Panc1 (cell line): ENCODE data around the gene DPM3. TPM values are rescaled to one million over a fixed set of nuclear protein-coding genes. Genes with fewer than 3 reads are reported as not detected.

ENCODE experiments used
- ATAC-seq: fragments of 200-7000 bp; cut with Tn5 transposase; 2 replicates; pipeline ENCODE4 v1.9.1; 2020; ENCODE audit warnings: mild to moderate bottlenecking, moderate library complexity
- BruUV-seq: library from RNA; stranded (reverse); fragments of 400-500 nt; replicated peaks from 2 replicates; lab custom pipeline; 2021; lab: Mats Ljungman, UMichigan
- CTCF ChIA-PET: fragments of 300-600 bp; sonication (Branson Sonifier 250); formaldehyde crosslinking; loops from one replicate; lab custom pipeline; 2022; ENCODE audit warnings: antibody characterized with exemption; lab: Charles Lee
- POLR2A ChIA-PET: fragments of 300-600 bp; sonication (Branson Sonifier 250); formaldehyde crosslinking; loops from one replicate; lab custom pipeline; 2022; ENCODE audit warnings: antibody characterized with exemption; lab: Charles Lee
- DNase-seq: peaks from one replicate; pipeline ENCODE4 v3.0.0-alpha.2; 2010; ENCODE audit warnings: low read depth, low spot score
- H3K27ac ChIP-seq: 2 replicates; pipeline ENCODE4 v1.5.1; 2011; ENCODE audit warnings: mild to moderate bottlenecking, low read length, inconsistent platforms
- H3K27me3 ChIP-seq: fragments of 200-500 bp; sonication (Bioruptor generic); 2 replicates; pipeline ENCODE4 v1.6.0; 2014; ENCODE audit warnings: low read length, inconsistent platforms; ENCODE audit not compliant: control insufficient read depth, insufficient read depth
- H3K36me3 ChIP-seq: fragments of 200-500 bp; sonication (Bioruptor generic); 2 replicates; pipeline ENCODE4 v1.5.1; 2014; ENCODE audit warnings: inconsistent platforms, mild to moderate bottlenecking, low read length, moderate library complexity; ENCODE audit not compliant: control insufficient read depth, insufficient read depth
- H3K4me1 ChIP-seq: 2 replicates; pipeline ENCODE4 v1.5.1; 2011; ENCODE audit warnings: inconsistent platforms, mild to moderate bottlenecking, low read length, moderate library complexity; ENCODE audit not compliant: control insufficient read depth, insufficient read depth
- H3K4me3 ChIP-seq, 2 experiments: 2 replicates each; pipeline ENCODE4 v1.5.1; 2011 to 2012; ENCODE audit warnings: low read depth in 2 of 2, low read length in 2 of 2, mild to moderate bottlenecking in 2 of 2, inconsistent platforms in 1 of 2, moderate library complexity in 1 of 2
- H3K9me3 ChIP-seq: fragments of 200-500 bp; sonication (Bioruptor generic); 2 replicates; pipeline ENCODE4 v1.5.1; 2014; ENCODE audit warnings: low read depth, mild to moderate bottlenecking, inconsistent platforms, low read length, moderate library complexity; ENCODE audit not compliant: control insufficient read depth, insufficient read depth
- POLR2AphosphoS5 ChIP-seq: IDR thresholded peaks from 2 replicates; pipeline ENCODE4 v1.6.1; 2012; ENCODE audit warnings: mild to moderate bottlenecking, low read depth, low read length, moderate library complexity
- SIN3A ChIP-seq: IDR thresholded peaks from 2 replicates; pipeline ENCODE4 v1.6.1; 2012; ENCODE audit warnings: low read depth, mild to moderate bottlenecking, low read length, moderate library complexity, borderline replicate concordance; ENCODE audit not compliant: insufficient read depth
- TCF7L2 ChIP-seq: IDR thresholded peaks from 2 replicates; pipeline ENCODE4 v1.6.1; 2011; ENCODE audit warnings: mild to moderate bottlenecking, low read depth, low read length, inconsistent platforms
- in situ Hi-C: cut with HindIII; loops from 2 replicates; pipeline ENCODE4 v1.10.0; 2016; ENCODE audit warnings: low sequenced_read_pairs, low pct_unique_long_range_greater_than_20kb
- intact Hi-C: fragments of 100-400 bp; cut with micrococcal nuclease; formaldehyde crosslinking; loops from one replicate; pipeline ENCODE4 v1.10.0; 2022; ENCODE audit not compliant: unreplicated experiment
- total RNA-seq: library from RNA; stranded (reverse); gene quantifications from one replicate; pipeline ENCODE4 v1.2.1, GENCODE V29; 2021; ENCODE audit not compliant: unreplicated experiment
- TF ChIP-seq, protein P1 (sequence below), 2 experiments: IDR thresholded peaks; 2 replicates each; pipeline ENCODE4 v1.6.1; 2011 to 2012; ENCODE audit warnings: low read depth in 2 of 2, control low read depth in 1 of 2, low read length in 1 of 2, mild to moderate bottlenecking in 1 of 2, moderate library complexity in 1 of 2; ENCODE audit not compliant: insufficient read depth in 1 of 2
- TF ChIP-seq, protein P2 (sequence below): fragments of 450-650 bp; IDR thresholded peaks from 2 replicates; pipeline ENCODE4 v1.5.1; 2017; ENCODE audit warnings: mild to moderate bottlenecking

Gene DPM3
- total RNA-seq, 1 experiment from 2014 or later = 66.0 TPM

DNA sequence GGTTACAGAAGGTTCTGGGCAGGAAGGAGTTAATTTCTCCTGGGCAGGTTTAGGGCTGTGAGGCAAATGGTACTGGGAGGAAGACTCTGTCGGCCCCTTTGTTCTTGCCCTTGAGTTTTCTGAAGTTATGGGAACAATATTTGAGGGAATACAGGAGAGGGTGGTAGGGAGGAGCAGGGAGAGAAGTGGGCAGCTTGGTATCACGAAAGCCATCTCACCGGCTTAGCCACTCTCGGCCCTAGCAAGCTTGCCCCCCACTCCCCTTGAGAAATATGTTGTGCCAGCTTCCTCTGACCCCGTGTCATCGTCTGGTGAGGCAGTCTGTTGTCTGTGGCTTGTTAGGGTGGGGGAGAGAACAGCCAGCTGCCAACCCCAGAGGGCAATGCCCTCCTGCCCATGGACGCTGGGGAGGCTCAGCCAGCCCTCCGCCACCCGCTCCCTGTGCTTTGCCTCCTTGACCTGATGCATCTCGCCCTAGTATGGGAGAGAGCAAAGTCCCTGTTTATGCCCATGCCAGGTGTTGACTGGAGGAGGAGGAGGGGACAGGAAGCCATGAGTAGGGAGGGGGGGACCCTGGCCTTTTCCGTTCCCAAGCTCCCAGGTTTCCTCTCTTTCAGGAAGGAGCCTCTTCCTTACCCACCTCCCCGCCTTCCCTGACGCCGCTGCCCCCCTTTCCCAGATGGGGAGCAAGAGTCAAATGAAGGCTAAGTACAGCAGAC, 11.4 kb downstream of the DPM3 start:
- H3K4me3 ChIP-seq = peak overlapping the region; percentile 64 to 65
- no peaks in the 10 kb centered on the region for H3K9me3 ChIP-seq
- TF ChIP-seq SIN3A (no peak), POLR2AphosphoS5 (no peak), TCF7L2 (peak; percentile 89)
- TF ChIP-seq, protein P1, sequence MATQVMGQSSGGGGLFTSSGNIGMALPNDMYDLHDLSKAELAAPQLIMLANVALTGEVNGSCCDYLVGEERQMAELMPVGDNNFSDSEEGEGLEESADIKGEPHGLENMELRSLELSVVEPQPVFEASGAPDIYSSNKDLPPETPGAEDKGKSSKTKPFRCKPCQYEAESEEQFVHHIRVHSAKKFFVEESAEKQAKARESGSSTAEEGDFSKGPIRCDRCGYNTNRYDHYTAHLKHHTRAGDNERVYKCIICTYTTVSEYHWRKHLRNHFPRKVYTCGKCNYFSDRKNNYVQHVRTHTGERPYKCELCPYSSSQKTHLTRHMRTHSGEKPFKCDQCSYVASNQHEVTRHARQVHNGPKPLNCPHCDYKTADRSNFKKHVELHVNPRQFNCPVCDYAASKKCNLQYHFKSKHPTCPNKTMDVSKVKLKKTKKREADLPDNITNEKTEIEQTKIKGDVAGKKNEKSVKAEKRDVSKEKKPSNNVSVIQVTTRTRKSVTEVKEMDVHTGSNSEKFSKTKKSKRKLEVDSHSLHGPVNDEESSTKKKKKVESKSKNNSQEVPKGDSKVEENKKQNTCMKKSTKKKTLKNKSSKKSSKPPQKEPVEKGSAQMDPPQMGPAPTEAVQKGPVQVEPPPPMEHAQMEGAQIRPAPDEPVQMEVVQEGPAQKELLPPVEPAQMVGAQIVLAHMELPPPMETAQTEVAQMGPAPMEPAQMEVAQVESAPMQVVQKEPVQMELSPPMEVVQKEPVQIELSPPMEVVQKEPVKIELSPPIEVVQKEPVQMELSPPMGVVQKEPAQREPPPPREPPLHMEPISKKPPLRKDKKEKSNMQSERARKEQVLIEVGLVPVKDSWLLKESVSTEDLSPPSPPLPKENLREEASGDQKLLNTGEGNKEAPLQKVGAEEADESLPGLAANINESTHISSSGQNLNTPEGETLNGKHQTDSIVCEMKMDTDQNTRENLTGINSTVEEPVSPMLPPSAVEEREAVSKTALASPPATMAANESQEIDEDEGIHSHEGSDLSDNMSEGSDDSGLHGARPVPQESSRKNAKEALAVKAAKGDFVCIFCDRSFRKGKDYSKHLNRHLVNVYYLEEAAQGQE (IDR thresholded peaks at IDR 0.05; ENCODE audit: insufficient read depth in 1 of 2, low read depth in 2 of 2, low read length in 1 of 2) = no peak
- TF ChIP-seq, protein P2, sequence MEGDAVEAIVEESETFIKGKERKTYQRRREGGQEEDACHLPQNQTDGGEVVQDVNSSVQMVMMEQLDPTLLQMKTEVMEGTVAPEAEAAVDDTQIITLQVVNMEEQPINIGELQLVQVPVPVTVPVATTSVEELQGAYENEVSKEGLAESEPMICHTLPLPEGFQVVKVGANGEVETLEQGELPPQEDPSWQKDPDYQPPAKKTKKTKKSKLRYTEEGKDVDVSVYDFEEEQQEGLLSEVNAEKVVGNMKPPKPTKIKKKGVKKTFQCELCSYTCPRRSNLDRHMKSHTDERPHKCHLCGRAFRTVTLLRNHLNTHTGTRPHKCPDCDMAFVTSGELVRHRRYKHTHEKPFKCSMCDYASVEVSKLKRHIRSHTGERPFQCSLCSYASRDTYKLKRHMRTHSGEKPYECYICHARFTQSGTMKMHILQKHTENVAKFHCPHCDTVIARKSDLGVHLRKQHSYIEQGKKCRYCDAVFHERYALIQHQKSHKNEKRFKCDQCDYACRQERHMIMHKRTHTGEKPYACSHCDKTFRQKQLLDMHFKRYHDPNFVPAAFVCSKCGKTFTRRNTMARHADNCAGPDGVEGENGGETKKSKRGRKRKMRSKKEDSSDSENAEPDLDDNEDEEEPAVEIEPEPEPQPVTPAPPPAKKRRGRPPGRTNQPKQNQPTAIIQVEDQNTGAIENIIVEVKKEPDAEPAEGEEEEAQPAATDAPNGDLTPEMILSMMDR = no peak
- DNase-seq = no peak
- intact Hi-C loops (loop anchor here (5.0 kb wide), 1 partner anchor 37 kb away; no protein-coding TSS in a partner anchor), in situ Hi-C loops (no loop called here)
- TSS peak; percentile 76 for BruUV-seq
- peak; percentile 7 for ATAC-seq
- ChIA-PET CTCF (interaction anchor here (0.5 to 0.7 kb wide), 5 partner anchors 9 to 65 kb away, joined by 3 to 17 read pairs (median 5); no protein-coding TSS in a partner anchor), POLR2A (interaction anchor here (0.6 kb wide), 1 partner anchor 34 kb away, joined by 3 read pairs; no protein-coding TSS in a partner anchor)
- H3K27ac ChIP-seq = peak overlapping the region; percentile 92
- H3K27me3 ChIP-seq = no peaks in the 10 kb centered on the region
- H3K36me3 ChIP-seq = peaks cover 3% of the 10 kb centered on the region; the same call in 1 of the 2 replicates
- peaks cover 61% of the 10 kb centered on the region for H3K4me1 ChIP-seq

DNA sequence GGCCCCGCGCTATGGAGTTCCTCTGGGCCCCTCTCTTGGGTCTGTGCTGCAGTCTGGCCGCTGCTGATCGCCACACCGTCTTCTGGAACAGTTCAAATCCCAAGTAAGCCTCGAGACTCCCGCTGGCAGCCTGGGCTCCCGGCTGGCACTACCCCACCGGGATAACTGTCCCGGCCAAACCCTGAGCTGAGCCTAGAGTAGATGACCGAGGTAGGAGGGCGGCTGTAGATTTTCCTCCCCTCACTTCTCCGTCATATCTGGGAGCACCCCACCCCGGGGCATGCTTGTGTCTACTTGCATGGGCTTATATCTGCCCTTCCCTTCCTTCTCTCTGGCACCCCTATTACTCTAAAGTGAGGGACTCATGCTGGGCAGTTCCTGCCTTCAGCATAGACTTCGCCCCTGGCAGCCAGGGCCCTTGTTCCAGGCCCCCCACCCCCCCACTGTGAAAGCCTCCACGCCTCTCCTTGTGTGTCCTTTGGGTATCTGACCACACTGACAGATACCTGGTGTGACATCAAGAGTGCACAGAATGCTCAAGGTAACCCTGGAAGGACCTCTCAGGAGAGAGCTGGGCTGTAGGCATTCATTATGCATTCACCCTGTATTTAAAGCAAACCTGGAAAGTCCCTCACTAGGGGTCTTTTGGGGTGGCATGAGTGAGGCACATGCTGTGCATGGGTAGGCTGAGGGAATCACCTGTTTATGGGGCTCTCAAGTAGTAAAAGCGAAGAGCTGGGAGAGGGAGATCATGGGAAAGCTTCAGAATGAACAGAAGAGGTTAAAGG, 12.2 kb downstream of the DPM3 start:
- ATAC-seq = peak; percentile 20
- intact Hi-C loops = loop anchor here (5.0 kb wide), 1 partner anchor 36 kb away; no protein-coding TSS in a partner anchor
- no TSS peak for BruUV-seq

More for the DNA sequence above, 12.2 kb downstream of the DPM3 start:
- Histone ChIP-seq H3K27ac (peak overlapping the region; percentile 92), H3K36me3 (peaks cover 3% of the 10 kb centered on the region; the same call in 1 of the 2 replicates), H3K4me3 (peak overlapping the region; percentile 64 to 65), H3K4me1 (peaks cover 59% of the 10 kb centered on the region), H3K9me3 (no peaks in the 10 kb centered on the region), H3K27me3 (no peaks in the 10 kb centered on the region)
- no peak for DNase-seq
- ChIA-PET CTCF (interaction anchor here (0.6 to 0.7 kb wide), 2 partner anchors 10 to 66 kb away, joined by 12 to 17 read pairs; no protein-coding TSS in a partner anchor), POLR2A (interaction anchor here (0.6 kb wide), 2 partner anchors 9 to 33 kb away, joined by 3 read pairs; no protein-coding TSS in a partner anchor)
- no peak for TF ChIP-seq TCF7L2
- TF ChIP-seq, protein P1 (IDR thresholded peaks at IDR 0.05; ENCODE audit: insufficient read depth in 1 of 2, low read depth in 2 of 2, low read length in 1 of 2) = no peak
- no peak for TF ChIP-seq POLR2AphosphoS5
- no peak for TF ChIP-seq SIN3A
- TF ChIP-seq, protein P2 = no peak
- in situ Hi-C loops = no loop called here
